HEK293 (cell line): ENCODE measurements around the gene MTA1.

Experiments used
- CTCF ChIA-PET: fragments of 350-600 bp; formaldehyde crosslinking; extraction: SDS; loops from one replicate; lab custom pipeline; 2021; ENCODE audit warnings: antibody characterized with exemption; lab: Yijun Ruan, JAX
- POLR2A ChIA-PET: fragments of 300-600 bp; formaldehyde crosslinking; extraction: SDS; loops from one replicate; lab custom pipeline; 2020; ENCODE audit warnings: antibody characterized with exemption, inconsistent platforms; lab: Yijun Ruan, JAX
- H3K27ac ChIP-seq: fragments of 200-500 bp; sonication (Bioruptor generic); 2 replicates; pipeline ENCODE4 v1.5.1; 2014; ENCODE audit warnings: low read depth, low read length, control low read depth, inconsistent platforms; ENCODE audit errors: extremely low read depth
- H3K36me3 ChIP-seq, 2 experiments: fragments of 200-500 bp in 1 of 2; sonication (Bioruptor generic) in 1 of 2; 1 replicate in 1 of 2; 2 replicates in 1 of 2; pipeline ENCODE4 v1.5.1; 2014 to 2017; ENCODE audit warnings: inconsistent platforms in 2 of 2, low read length in 2 of 2; ENCODE audit not compliant: control insufficient read depth in 2 of 2, insufficient read depth in 1 of 2
- H3K4me1 ChIP-seq: fragments of 200-500 bp; sonication (Bioruptor generic); 2 replicates; pipeline ENCODE4 v1.5.1; 2014; ENCODE audit warnings: mild to moderate bottlenecking, low read length, inconsistent platforms; ENCODE audit not compliant: control insufficient read depth, insufficient read depth
- H3K4me3 ChIP-seq: 2 replicates; pipeline ENCODE4 v1.5.1; 2011; ENCODE audit warnings: low read depth, mild to moderate bottlenecking, control low read depth, low read length, moderate library complexity
- H3K9me3 ChIP-seq: fragments of 200-500 bp; sonication (Bioruptor generic); 2 replicates; pipeline ENCODE4 v1.5.1; 2014; ENCODE audit warnings: low read depth, low read length, inconsistent platforms; ENCODE audit not compliant: control insufficient read depth, insufficient read depth
- GLIS1 ChIP-seq: fragments of 450-650 bp; formaldehyde crosslinking; IDR thresholded peaks from 2 replicates; pipeline ENCODE4 v1.5.1; 2016; ENCODE audit warnings: missing biosample characterization, missing genetic modification characterization
- SCRT2 ChIP-seq: fragments of 450-650 bp; formaldehyde crosslinking; IDR thresholded peaks from 2 replicates; pipeline ENCODE4 v1.5.1; 2016; ENCODE audit warnings: missing biosample characterization, missing genetic modification characterization
- TRIM28 ChIP-seq: IDR thresholded peaks from 2 replicates; pipeline ENCODE4 v1.6.1; 2011; ENCODE audit warnings: low read length, control low read depth, borderline replicate concordance
- ZFHX2 ChIP-seq: fragments of 450-650 bp; formaldehyde crosslinking; conservative IDR thresholded peaks from 2 replicates; pipeline ENCODE4 v1.5.1; 2016; ENCODE audit warnings: missing biosample characterization, missing genetic modification characterization
- ZNF366 ChIP-seq: fragments of 450-650 bp; formaldehyde crosslinking; conservative IDR thresholded peaks from 2 replicates; pipeline ENCODE4 v1.5.1; 2016; ENCODE audit warnings: missing biosample characterization, missing genetic modification characterization
- ZNF585B ChIP-seq: fragments of 450-650 bp; formaldehyde crosslinking; IDR thresholded peaks from 2 replicates; pipeline ENCODE4 v1.5.1; 2016; ENCODE audit warnings: missing biosample characterization, missing genetic modification characterization
- ZNF830 ChIP-seq: fragments of 450-650 bp; IDR thresholded peaks from 2 replicates; pipeline ENCODE4 v1.5.0; 2018; ENCODE audit warnings: missing biosample characterization, missing genetic modification characterization, low read depth, mild to moderate bottlenecking, moderate library complexity
- TF ChIP-seq, protein P1 (sequence below): fragments of 450-650 bp; formaldehyde crosslinking; IDR thresholded peaks from 2 replicates; pipeline ENCODE4 v1.5.1; 2016; ENCODE audit warnings: missing biosample characterization, missing genetic modification characterization
- TF ChIP-seq, protein P2 (sequence below): fragments of 450-650 bp; formaldehyde crosslinking; conservative IDR thresholded peaks from 2 replicates; pipeline ENCODE4 v1.5.1; 2016; ENCODE audit warnings: low read depth, missing biosample characterization, missing genetic modification characterization

The MTA1 gene

DNA sequence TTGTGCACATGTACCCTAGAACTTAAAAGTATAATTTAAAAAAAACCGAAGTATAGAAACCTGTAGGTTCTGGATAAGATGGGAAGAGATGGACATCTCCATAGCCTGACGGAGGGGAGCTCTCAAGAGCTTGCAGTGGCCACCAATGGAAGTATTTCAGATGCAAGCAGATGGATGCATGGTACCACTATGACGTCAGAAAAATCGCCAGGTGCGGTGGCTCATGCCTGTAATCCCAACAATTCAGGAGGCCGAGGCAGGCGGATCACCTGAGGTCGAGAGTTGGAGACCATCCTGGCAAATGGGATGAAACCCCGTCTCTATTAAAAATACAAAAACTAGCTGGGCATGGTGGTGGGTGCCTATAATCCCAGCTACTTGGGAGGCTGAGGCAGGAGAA lies 17.9 kb upstream of the MTA1 start:
- CTCF ChIA-PET: no interaction called here
- no peak for TF ChIP-seq ZNF585B
- TF ChIP-seq TRIM28: no peak
- TF ChIP-seq SCRT2 (tag by site-specific recombination): no peak
- POLR2A ChIA-PET: no interaction called here

DNA sequence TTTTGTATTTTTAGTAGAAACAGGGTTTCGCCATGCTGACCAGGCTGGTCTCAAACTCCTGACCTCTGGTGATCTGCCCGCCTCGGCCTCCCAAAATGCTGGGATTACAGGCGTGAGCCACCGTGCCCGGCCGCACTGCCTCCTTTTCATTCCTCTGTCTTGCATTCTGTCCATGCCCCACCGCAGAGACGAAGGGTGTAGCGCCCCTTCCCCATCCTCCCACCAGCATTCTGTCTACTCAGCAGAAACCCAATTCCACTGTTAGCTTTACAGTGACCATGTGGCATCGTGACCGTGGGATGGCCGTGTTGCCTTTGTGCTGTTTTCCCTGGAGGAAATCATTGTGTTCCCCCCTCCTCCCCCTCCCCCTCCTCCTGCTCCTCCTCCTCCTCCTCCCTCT lies 11.0 kb upstream of the MTA1 start:
- Histone ChIP-seq H3K27ac (no peak overlapping the region), H3K9me3 (no peaks in the 10 kb centered on the region), H3K4me3 (no peak overlapping the region), H3K36me3 (no peaks in the 10 kb centered on the region), H3K4me1 (peaks cover 5% of the 10 kb centered on the region)
- TF ChIP-seq, protein P1, sequence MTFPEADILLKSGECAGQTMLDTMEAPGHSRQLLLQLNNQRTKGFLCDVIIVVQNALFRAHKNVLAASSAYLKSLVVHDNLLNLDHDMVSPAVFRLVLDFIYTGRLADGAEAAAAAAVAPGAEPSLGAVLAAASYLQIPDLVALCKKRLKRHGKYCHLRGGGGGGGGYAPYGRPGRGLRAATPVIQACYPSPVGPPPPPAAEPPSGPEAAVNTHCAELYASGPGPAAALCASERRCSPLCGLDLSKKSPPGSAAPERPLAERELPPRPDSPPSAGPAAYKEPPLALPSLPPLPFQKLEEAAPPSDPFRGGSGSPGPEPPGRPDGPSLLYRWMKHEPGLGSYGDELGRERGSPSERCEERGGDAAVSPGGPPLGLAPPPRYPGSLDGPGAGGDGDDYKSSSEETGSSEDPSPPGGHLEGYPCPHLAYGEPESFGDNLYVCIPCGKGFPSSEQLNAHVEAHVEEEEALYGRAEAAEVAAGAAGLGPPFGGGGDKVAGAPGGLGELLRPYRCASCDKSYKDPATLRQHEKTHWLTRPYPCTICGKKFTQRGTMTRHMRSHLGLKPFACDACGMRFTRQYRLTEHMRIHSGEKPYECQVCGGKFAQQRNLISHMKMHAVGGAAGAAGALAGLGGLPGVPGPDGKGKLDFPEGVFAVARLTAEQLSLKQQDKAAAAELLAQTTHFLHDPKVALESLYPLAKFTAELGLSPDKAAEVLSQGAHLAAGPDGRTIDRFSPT (tag by site-specific recombination): no peak
- peak; percentile 23; the same call in 1 of the 2 replicates for TF ChIP-seq ZFHX2 (tag by site-specific recombination)
- ChIA-PET CTCF (no interaction called here), POLR2A (interaction anchor here (0.5 kb wide), 1 partner anchor 17 kb away, joined by 5 read pairs; no protein-coding TSS in a partner anchor)

More for the DNA sequence above, 17.9 kb upstream of the MTA1 start:
- no peaks in the 10 kb centered on the region for H3K4me1 ChIP-seq
- no peak overlapping the region for H3K27ac ChIP-seq
- H3K36me3 ChIP-seq: peaks cover 0 to 21% of the 10 kb centered on the region in 2 experiments; a peak in 2 of 3 replicates
- no peaks in the 10 kb centered on the region for H3K9me3 ChIP-seq
- no peak overlapping the region for H3K4me3 ChIP-seq

DNA sequence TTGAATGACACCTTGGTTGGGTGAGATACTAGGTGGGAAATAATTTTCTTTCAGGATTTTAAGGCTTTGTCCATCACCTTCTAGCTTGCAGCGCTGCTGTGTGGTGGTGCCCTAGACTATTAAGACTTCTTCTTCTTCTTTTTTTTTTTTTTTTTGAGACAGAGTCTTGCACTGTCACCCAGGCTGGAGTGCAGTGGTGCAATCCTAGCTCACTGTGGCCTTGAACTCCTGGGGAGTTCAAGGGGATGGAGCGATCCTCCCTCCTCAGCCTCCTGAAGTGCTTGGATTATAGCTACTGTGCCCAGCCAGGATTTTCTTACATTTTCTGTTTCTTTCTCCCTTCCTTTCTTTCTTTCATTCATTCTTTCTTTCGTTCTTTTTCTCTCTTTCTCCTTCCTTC lies 10.3 kb upstream of the MTA1 start:
- TF ChIP-seq ZNF366: peak; percentile 82
- TF ChIP-seq, protein P2, sequence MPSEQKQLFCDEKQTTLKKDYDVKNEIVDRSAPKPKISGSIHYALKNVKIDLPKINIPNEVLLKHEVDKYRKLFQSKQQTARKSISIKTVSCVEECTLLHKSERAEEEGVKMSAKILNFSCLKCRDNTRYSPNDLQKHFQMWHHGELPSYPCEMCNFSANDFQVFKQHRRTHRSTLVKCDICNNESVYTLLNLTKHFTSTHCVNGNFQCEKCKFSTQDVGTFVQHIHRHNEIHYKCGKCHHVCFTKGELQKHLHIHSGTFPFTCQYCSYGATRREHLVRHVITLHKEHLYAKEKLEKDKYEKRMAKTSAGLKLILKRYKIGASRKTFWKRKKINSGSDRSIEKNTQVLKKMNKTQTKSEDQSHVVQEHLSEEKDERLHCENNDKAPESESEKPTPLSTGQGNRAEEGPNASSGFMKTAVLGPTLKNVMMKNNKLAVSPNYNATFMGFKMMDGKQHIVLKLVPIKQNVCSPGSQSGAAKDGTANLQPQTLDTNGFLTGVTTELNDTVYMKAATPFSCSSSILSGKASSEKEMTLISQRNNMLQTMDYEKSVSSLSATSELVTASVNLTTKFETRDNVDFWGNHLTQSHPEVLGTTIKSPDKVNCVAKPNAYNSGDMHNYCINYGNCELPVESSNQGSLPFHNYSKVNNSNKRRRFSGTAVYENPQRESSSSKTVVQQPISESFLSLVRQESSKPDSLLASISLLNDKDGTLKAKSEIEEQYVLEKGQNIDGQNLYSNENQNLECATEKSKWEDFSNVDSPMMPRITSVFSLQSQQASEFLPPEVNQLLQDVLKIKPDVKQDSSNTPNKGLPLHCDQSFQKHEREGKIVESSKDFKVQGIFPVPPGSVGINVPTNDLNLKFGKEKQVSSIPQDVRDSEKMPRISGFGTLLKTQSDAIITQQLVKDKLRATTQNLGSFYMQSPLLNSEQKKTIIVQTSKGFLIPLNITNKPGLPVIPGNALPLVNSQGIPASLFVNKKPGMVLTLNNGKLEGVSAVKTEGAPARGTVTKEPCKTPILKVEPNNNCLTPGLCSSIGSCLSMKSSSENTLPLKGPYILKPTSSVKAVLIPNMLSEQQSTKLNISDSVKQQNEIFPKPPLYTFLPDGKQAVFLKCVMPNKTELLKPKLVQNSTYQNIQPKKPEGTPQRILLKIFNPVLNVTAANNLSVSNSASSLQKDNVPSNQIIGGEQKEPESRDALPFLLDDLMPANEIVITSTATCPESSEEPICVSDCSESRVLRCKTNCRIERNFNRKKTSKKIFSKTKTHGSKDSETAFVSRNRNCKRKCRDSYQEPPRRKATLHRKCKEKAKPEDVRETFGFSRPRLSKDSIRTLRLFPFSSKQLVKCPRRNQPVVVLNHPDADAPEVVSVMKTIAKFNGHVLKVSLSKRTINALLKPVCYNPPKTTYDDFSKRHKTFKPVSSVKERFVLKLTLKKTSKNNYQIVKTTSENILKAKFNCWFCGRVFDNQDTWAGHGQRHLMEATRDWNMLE (tag by site-specific recombination): no peak
- 0 out of 2 replicates have a peak, but pooled peaks have one; percentile 18 for TF ChIP-seq GLIS1
- H3K9me3 ChIP-seq: no peaks in the 10 kb centered on the region
- ChIA-PET CTCF (no interaction called here), POLR2A (no interaction called here)
- no peak overlapping the region for H3K4me3 ChIP-seq
- H3K4me1 ChIP-seq: peaks cover 5% of the 10 kb centered on the region
- no peak overlapping the region for H3K27ac ChIP-seq
- no peaks in the 10 kb centered on the region for H3K36me3 ChIP-seq

DNA sequence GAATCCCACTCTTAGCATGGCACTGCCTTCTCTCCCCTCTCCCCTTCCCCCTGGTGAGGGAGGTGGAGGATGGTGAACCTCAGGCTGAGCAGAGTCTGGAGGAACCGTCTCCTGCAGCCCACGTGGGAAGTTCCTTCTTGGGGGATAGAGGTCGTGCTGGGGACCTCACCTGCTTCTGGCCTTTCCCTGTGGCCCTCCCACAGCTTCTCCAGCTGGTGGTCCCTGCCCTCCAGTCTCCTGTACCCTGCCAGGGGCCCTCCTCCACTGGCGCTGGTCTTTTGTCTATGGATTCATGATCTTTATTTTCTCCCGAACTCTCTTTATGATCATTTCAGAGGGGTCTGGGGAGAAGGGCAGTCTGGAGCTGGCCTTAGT lies 9.0 kb upstream of the MTA1 start:
- peaks cover 5% of the 10 kb centered on the region for H3K4me1 ChIP-seq
- H3K36me3 ChIP-seq: no peaks in the 10 kb centered on the region
- CTCF ChIA-PET: interaction anchor here (0.6 kb wide), 1 partner anchor 12 kb away, joined by 4 read pairs; no protein-coding TSS in a partner anchor
- H3K27ac ChIP-seq: no peak overlapping the region
- no peaks in the 10 kb centered on the region for H3K9me3 ChIP-seq
- POLR2A ChIA-PET: interaction anchor here (1.0 to 1.5 kb wide), 5 partner anchors 11 to 109 kb away, joined by 3 to 8 read pairs (median 3); partner anchors contain the start of genes BRF1 and TEX22
- no peak overlapping the region for H3K4me3 ChIP-seq
- no peak for TF ChIP-seq ZNF830 (tag by site-specific recombination)
